HepG2 (cell line): ENCODE measurements around the gene SELENOH. TPM values are rescaled to one million over a fixed set of nuclear protein-coding genes. Genes with fewer than 3 reads are reported as not detected.

Experiments used
- GPN1 ChIP-seq: sonication (generic); formaldehyde crosslinking; IDR thresholded peaks from 2 replicates; pipeline ENCODE4 v1.5.1; 2020; ENCODE audit warnings: missing genetic modification reagents, borderline replicate concordance
- HNF4G ChIP-seq, 2 experiments: sonication (generic) in 1 of 2; formaldehyde crosslinking in 1 of 2; IDR thresholded peaks; 2 replicates each; pipeline versions ENCODE4 v1.4.0 to v1.6.1; 2011 to 2020; ENCODE audit warnings: borderline replicate concordance in 2 of 2, low read depth in 2 of 2, mild to moderate bottlenecking in 2 of 2, low read length in 1 of 2, missing genetic modification reagents in 1 of 2, moderate library complexity in 1 of 2
- KDM2A ChIP-seq: sonication (generic); formaldehyde crosslinking; IDR thresholded peaks from 2 replicates; pipeline ENCODE4 v1.4.0; 2020; ENCODE audit warnings: low read depth, missing genetic modification reagents, borderline replicate concordance
- LCORL ChIP-seq, 2 experiments: fragments of 450-650 bp in 1 of 2; sonication (generic) in 1 of 2; formaldehyde crosslinking in 1 of 2; IDR thresholded peaks; 2 replicates each; pipeline versions ENCODE4 v1.5.0 to v1.6.1; 2017 to 2020; ENCODE audit warnings: antibody characterized with exemption in 1 of 2, missing genetic modification reagents in 1 of 2
- NCOA2 ChIP-seq: sonication (generic); formaldehyde crosslinking; IDR thresholded peaks from 2 replicates; pipeline ENCODE4 v1.8.0; 2022; ENCODE audit warnings: inconsistent platforms
- REPIN1 ChIP-seq: sonication (generic); formaldehyde crosslinking; IDR thresholded peaks from 2 replicates; pipeline ENCODE4 v1.8.0; 2022; ENCODE audit warnings: missing genetic modification reagents, low read depth, mild to moderate bottlenecking, borderline replicate concordance
- SIX4 ChIP-seq: sonication (generic); formaldehyde crosslinking; IDR thresholded peaks from 2 replicates; pipeline ENCODE4 v1.4.0; 2020; ENCODE audit warnings: missing genetic modification reagents
- ZNF235 ChIP-seq: sonication (generic); formaldehyde crosslinking; IDR thresholded peaks from 2 replicates; pipeline ENCODE4 v1.8.1; 2023; ENCODE audit warnings: mild to moderate bottlenecking, missing genetic modification reagents, borderline replicate concordance
- ZNF292 ChIP-seq: sonication (generic); formaldehyde crosslinking; IDR thresholded peaks from 2 replicates; pipeline ENCODE4 v1.8.1; 2022; ENCODE audit warnings: mild to moderate bottlenecking, low read depth, missing genetic modification reagents, borderline replicate concordance
- ZNF549 ChIP-seq: sonication (generic); formaldehyde crosslinking; IDR thresholded peaks from 2 replicates; pipeline ENCODE4 v1.5.0; 2020; ENCODE audit warnings: missing genetic modification reagents
- ZNF891 ChIP-seq: sonication (generic); formaldehyde crosslinking; IDR thresholded peaks from 2 replicates; pipeline ENCODE4 v1.5.0; 2020; ENCODE audit warnings: mild to moderate bottlenecking, missing genetic modification reagents
- polyA plus RNA-seq, 8 experiments: library from polyadenylated mRNA; depleted of rRNA in 3 of 8; stranded (reverse) in 7 of 8; unstranded in 1 of 8; fragments of >200 nt; fragmentation: Illumina TruSeq in 4 of 8; extraction: Trizol in 4 of 8; gene quantifications; 2 replicates each; pipeline versions ENCODE4 v1.2.1 to v1.2.3, GENCODE V29; 2011 to 2016; ENCODE audit warnings: low read depth in 4 of 8, missing spikeins in 1 of 8, mixed read lengths in 1 of 8; ENCODE audit not compliant: insufficient read depth in 1 of 8
- total RNA-seq, 5 experiments: library from RNA; depleted of rRNA; stranded (reverse); fragments of >200 nt; fragmentation: Illumina TruSeq; extraction: Trizol; gene quantifications; 2 replicates each; pipeline ENCODE4 v1.2.3, GENCODE V29; 2016; ENCODE audit warnings: low read depth in 1 of 5
- TF ChIP-seq, protein P1 (sequence below): IDR thresholded peaks from 2 replicates; pipeline ENCODE4 v1.4.0; 2020; ENCODE audit warnings: mild to moderate bottlenecking, missing genetic modification reagents
- TF ChIP-seq, protein P2 (sequence below): fragments of 450-650 bp; IDR thresholded peaks from 2 replicates; pipeline ENCODE4 v1.6.1; 2016
- TF ChIP-seq, protein P3 (sequence below): sonication (generic); formaldehyde crosslinking; conservative IDR thresholded peaks from 2 replicates; pipeline ENCODE4 v1.4.0; 2020; ENCODE audit warnings: mild to moderate bottlenecking, missing genetic modification reagents, moderate library complexity
- TF ChIP-seq, protein P4 (sequence below): sonication (generic); formaldehyde crosslinking; IDR thresholded peaks from 2 replicates; pipeline ENCODE4 v1.4.0; 2020; ENCODE audit warnings: missing genetic modification reagents, borderline replicate concordance

SELENOH gene
- total and polyA plus RNA-seq, 2 of the 13 experiments (the other 11 are each of a cell fraction or from before 2014, with no cell fraction given), result 27.2 to 77.4 TPM

DNA sequence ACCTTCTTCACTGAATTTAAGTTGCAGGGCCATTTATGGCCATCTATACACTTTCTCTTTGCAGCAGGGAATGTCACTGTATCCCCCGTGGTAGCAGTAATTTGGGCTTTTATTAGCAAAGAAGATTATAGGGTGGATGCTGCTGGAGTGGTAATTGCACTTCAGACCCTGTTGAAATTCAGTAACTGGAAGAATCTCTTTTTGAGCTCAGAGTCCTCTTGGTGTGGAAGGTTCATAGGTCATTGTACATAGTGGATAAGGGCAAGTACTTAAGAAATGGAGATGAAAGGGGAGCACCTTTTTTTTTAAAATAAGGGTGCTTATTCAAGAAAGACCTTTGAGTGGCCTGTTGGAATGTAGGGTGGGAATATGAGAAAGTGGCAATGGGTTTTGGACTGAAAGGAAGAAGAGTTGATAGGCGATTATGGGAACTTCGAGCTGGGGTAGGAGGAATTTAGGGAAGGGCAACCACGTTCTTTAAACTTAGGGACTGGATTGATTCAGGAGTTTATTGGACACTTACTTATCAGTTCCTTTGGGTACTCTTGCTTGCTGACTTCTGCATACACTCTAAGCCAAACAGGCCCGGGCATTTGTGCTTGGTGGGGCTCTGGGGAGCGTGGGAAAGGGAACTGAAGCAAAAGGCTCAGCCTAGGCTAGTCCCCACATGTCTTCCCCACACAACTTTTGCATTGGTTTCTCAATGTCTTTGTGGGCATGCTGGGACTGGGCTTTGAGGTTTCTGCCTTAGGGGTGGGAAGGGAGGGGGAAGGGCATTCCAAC, 46.8 kb downstream of the SELENOH start (continued):
- TF ChIP-seq, protein P1, sequence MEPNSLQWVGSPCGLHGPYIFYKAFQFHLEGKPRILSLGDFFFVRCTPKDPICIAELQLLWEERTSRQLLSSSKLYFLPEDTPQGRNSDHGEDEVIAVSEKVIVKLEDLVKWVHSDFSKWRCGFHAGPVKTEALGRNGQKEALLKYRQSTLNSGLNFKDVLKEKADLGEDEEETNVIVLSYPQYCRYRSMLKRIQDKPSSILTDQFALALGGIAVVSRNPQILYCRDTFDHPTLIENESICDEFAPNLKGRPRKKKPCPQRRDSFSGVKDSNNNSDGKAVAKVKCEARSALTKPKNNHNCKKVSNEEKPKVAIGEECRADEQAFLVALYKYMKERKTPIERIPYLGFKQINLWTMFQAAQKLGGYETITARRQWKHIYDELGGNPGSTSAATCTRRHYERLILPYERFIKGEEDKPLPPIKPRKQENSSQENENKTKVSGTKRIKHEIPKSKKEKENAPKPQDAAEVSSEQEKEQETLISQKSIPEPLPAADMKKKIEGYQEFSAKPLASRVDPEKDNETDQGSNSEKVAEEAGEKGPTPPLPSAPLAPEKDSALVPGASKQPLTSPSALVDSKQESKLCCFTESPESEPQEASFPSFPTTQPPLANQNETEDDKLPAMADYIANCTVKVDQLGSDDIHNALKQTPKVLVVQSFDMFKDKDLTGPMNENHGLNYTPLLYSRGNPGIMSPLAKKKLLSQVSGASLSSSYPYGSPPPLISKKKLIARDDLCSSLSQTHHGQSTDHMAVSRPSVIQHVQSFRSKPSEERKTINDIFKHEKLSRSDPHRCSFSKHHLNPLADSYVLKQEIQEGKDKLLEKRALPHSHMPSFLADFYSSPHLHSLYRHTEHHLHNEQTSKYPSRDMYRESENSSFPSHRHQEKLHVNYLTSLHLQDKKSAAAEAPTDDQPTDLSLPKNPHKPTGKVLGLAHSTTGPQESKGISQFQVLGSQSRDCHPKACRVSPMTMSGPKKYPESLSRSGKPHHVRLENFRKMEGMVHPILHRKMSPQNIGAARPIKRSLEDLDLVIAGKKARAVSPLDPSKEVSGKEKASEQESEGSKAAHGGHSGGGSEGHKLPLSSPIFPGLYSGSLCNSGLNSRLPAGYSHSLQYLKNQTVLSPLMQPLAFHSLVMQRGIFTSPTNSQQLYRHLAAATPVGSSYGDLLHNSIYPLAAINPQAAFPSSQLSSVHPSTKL, result peak; percentile 55
- TF ChIP-seq HNF4G (IDR thresholded peaks at IDR 0.05; ENCODE audit: borderline replicate concordance, low read depth, low read length), result peak; percentile 77
- TF ChIP-seq HNF4G (CRISPR knock-in tag; IDR thresholded peaks at IDR 0.05; ENCODE audit: borderline replicate concordance, low read depth), result no peak
- TF ChIP-seq, protein P2, sequence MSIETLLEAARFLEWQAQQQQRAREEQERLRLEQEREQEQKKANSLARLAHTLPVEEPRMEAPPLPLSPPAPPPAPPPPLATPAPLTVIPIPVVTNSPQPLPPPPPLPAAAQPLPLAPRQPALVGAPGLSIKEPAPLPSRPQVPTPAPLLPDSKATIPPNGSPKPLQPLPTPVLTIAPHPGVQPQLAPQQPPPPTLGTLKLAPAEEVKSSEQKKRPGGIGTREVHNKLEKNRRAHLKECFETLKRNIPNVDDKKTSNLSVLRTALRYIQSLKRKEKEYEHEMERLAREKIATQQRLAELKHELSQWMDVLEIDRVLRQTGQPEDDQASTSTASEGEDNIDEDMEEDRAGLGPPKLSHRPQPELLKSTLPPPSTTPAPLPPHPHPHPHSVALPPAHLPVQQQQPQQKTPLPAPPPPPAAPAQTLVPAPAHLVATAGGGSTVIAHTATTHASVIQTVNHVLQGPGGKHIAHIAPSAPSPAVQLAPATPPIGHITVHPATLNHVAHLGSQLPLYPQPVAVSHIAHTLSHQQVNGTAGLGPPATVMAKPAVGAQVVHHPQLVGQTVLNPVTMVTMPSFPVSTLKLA, result no peak
- no peak for TF ChIP-seq GPN1
- TF ChIP-seq SIX4 (CRISPR knock-in tag), result no peak
- no peak for TF ChIP-seq ZNF891 (CRISPR knock-in tag)
- TF ChIP-seq, protein P3, sequence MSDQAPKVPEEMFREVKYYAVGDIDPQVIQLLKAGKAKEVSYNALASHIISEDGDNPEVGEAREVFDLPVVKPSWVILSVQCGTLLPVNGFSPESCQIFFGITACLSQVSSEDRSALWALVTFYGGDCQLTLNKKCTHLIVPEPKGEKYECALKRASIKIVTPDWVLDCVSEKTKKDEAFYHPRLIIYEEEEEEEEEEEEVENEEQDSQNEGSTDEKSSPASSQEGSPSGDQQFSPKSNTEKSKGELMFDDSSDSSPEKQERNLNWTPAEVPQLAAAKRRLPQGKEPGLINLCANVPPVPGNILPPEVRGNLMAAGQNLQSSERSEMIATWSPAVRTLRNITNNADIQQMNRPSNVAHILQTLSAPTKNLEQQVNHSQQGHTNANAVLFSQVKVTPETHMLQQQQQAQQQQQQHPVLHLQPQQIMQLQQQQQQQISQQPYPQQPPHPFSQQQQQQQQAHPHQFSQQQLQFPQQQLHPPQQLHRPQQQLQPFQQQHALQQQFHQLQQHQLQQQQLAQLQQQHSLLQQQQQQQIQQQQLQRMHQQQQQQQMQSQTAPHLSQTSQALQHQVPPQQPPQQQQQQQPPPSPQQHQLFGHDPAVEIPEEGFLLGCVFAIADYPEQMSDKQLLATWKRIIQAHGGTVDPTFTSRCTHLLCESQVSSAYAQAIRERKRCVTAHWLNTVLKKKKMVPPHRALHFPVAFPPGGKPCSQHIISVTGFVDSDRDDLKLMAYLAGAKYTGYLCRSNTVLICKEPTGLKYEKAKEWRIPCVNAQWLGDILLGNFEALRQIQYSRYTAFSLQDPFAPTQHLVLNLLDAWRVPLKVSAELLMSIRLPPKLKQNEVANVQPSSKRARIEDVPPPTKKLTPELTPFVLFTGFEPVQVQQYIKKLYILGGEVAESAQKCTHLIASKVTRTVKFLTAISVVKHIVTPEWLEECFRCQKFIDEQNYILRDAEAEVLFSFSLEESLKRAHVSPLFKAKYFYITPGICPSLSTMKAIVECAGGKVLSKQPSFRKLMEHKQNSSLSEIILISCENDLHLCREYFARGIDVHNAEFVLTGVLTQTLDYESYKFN (CRISPR knock-in tag), result peak; percentile 47
- TF ChIP-seq, protein P4, sequence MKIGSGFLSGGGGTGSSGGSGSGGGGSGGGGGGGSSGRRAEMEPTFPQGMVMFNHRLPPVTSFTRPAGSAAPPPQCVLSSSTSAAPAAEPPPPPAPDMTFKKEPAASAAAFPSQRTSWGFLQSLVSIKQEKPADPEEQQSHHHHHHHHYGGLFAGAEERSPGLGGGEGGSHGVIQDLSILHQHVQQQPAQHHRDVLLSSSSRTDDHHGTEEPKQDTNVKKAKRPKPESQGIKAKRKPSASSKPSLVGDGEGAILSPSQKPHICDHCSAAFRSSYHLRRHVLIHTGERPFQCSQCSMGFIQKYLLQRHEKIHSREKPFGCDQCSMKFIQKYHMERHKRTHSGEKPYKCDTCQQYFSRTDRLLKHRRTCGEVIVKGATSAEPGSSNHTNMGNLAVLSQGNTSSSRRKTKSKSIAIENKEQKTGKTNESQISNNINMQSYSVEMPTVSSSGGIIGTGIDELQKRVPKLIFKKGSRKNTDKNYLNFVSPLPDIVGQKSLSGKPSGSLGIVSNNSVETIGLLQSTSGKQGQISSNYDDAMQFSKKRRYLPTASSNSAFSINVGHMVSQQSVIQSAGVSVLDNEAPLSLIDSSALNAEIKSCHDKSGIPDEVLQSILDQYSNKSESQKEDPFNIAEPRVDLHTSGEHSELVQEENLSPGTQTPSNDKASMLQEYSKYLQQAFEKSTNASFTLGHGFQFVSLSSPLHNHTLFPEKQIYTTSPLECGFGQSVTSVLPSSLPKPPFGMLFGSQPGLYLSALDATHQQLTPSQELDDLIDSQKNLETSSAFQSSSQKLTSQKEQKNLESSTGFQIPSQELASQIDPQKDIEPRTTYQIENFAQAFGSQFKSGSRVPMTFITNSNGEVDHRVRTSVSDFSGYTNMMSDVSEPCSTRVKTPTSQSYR (CRISPR knock-in tag), result 0 out of 2 replicates have a peak, but pooled peaks have one; percentile 24
- TF ChIP-seq KDM2A (CRISPR knock-in tag), result no peak
- no peak for TF ChIP-seq LCORL (IDR thresholded peaks at IDR 0.05)
- peak; percentile 21; the same call in 1 of the 2 replicates for TF ChIP-seq LCORL (CRISPR knock-in tag; IDR thresholded peaks at IDR 0.05)
- TF ChIP-seq ZNF549, result peak; percentile 93
- TF ChIP-seq ZNF292 (CRISPR knock-in tag), result no peak
- no peak for TF ChIP-seq REPIN1 (CRISPR knock-in tag)
- peak; percentile 38; the same call in 1 of the 2 replicates for TF ChIP-seq NCOA2 (CRISPR knock-in tag)
- TF ChIP-seq ZNF235, result no peak
